ENCODE data around the gene ZWILCH. TPM values are rescaled to one million over a fixed set of nuclear protein-coding genes. Genes with fewer than 3 reads are reported as not detected.

The ZWILCH gene
- total and polyA plus RNA-seq, 9 donors, result 3.5 to 9.6 (median 6.2) TPM

- no peak overlapping the region for H3K27ac ChIP-seq
- H3K4me3 ChIP-seq, result no peak overlapping the region
- no peaks in the 10 kb centered on the region for H3K4me1 ChIP-seq (ENCODE audit: insufficient read depth)
- WGBS, 3 donors, result 90 to 93% (median 91%) methylated on average over 17 to 18 of the region's 18 CpGs
- no peak for DNase-seq
- no peaks in the 10 kb centered on the region for H3K27me3 ChIP-seq
- no peaks in the 10 kb centered on the region for H3K36me3 ChIP-seq
- H3K9me3 ChIP-seq, result no peaks in the 10 kb centered on the region
- intact Hi-C loops (cut with DNase I), result no loop called here
- TF ChIP-seq EP300 (IDR thresholded peaks at IDR 0.05) (no peak), POLR2A (IDR thresholded peaks at IDR 0.05) (no peak)
- TF ChIP-seq, protein P1, sequence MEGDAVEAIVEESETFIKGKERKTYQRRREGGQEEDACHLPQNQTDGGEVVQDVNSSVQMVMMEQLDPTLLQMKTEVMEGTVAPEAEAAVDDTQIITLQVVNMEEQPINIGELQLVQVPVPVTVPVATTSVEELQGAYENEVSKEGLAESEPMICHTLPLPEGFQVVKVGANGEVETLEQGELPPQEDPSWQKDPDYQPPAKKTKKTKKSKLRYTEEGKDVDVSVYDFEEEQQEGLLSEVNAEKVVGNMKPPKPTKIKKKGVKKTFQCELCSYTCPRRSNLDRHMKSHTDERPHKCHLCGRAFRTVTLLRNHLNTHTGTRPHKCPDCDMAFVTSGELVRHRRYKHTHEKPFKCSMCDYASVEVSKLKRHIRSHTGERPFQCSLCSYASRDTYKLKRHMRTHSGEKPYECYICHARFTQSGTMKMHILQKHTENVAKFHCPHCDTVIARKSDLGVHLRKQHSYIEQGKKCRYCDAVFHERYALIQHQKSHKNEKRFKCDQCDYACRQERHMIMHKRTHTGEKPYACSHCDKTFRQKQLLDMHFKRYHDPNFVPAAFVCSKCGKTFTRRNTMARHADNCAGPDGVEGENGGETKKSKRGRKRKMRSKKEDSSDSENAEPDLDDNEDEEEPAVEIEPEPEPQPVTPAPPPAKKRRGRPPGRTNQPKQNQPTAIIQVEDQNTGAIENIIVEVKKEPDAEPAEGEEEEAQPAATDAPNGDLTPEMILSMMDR (IDR thresholded peaks at IDR 0.05), result no peak
Observed at GRCh38 chr15:66560856-66561525, 55.9 kb downstream of the ZWILCH start.

DNA sequence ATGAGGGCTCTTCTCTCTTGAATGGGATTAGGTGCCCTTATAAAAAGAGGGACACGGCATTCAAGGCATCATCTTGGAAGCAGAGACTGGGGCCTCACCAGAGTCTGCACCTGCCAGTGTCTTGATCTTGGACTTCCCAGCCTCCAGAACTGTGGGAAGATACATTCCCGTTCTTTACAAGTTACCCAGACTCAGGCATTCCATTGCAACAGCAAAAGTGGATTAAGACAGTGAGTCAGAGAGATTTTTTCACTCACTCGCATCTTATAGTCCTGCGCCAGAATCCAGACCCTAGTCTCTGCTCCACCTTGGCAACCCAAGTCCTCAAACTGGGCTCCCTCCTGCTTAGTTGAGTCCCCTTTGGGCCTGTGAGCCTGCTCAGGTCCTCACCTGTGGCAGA, 58.0 kb downstream of the ZWILCH start:
- Histone ChIP-seq H3K4me1 (ENCODE audit: insufficient read depth) (peaks cover 2% of the 10 kb centered on the region), H3K4me3 (no peak overlapping the region), H3K27ac (no peak overlapping the region), H3K9me3 (no peaks in the 10 kb centered on the region), H3K36me3 (no peaks in the 10 kb centered on the region), H3K27me3 (no peaks in the 10 kb centered on the region)
- TF ChIP-seq POLR2A (IDR thresholded peaks at IDR 0.05) (no peak), EP300 (IDR thresholded peaks at IDR 0.05) (no peak)
- TF ChIP-seq, protein P1 (IDR thresholded peaks at IDR 0.05), result no peak
- intact Hi-C loops (cut with DNase I), result no loop called here
- 80 to 83% (median 82%) methylated on average over 4 of the region's 4 CpGs for WGBS, 3 donors
- no peak for DNase-seq

DNA sequence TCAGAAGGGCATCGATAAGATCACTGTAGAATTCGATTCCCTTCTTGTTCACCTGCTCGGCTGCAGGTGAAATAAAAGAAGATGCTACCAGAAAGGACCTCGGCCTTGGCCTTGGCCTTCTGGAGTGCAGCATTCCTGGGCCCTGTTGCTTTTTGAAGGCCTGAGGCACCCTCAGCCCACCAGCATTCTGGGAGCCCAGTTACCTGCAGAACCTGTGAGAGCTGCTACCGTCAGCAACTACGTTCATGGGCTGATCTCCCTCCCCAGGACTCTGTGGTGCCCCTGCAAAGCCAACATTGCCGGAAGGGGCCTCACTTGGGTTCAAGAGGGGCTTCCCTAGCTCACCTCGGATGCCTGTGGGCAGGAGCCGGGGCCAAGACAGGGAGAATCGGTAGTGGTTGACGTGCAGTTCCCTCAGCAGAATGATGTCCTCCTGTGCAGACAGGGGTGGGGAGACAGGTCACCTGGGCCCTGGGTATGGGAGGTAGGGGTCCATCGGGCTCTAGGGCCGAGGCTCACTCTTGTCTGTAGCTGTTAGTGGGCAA, 58.5 kb downstream of the ZWILCH start:
- 88 to 94% (median 93%) methylated on average over 12 to 13 of the region's 13 CpGs for WGBS, 3 donors
- intact Hi-C loops (cut with DNase I), result no loop called here
- Histone ChIP-seq H3K27ac (no peak overlapping the region), H3K4me1 (ENCODE audit: insufficient read depth) (peaks cover 2% of the 10 kb centered on the region), H3K9me3 (no peaks in the 10 kb centered on the region), H3K4me3 (no peak overlapping the region), H3K27me3 (no peaks in the 10 kb centered on the region), H3K36me3 (no peaks in the 10 kb centered on the region)
- TF ChIP-seq, protein P1 (IDR thresholded peaks at IDR 0.05), result no peak
- TF ChIP-seq EP300 (IDR thresholded peaks at IDR 0.05) (no peak), POLR2A (IDR thresholded peaks at IDR 0.05) (no peak)
- DNase-seq, result no peak

DNA sequence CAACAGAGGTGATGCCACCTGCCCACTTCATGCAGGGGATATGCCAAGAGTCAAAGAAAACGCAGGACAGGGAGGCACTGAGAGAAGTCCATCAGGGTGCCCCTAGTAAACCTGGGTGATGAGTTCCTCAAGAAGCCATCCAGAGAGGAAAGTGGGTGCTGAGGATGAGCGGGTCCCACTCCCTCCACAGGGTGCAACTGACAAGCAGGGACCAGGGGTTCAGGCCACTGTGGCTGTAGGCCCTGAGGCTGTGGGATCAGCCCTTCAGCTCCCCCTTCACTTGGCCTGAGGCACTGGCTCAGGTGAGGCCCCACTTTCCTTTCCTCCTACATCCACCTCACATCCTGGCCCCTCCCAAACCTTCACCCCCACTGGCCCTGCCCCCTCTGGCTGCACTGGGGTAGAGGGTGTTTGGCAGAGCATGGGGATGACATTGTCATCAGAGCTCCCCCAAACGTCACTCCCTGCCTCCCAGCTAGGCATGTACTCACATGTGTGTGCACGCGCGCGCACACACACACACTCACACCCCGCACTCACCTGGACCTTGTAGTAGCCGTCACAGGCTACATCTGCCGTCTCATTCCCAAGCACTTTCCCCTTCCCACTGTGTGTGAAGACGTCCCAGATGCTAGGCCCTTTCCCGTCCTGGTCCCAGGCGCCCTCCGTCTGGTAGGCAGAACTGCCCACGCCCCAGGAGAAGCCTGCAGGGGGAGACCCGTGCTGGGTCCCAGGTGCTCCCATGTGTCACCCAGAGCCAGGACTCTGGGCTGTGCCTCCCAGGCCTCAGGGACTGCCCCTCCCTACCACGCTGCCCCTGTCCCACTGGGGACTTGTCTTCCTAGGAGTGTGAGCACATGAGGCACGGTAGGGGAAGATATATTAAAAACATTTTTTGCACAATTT, 59.3 kb downstream of the ZWILCH start:
- Histone ChIP-seq H3K36me3 (no peaks in the 10 kb centered on the region), H3K9me3 (no peaks in the 10 kb centered on the region), H3K4me3 (no peak overlapping the region), H3K27ac (no peak overlapping the region), H3K4me1 (ENCODE audit: insufficient read depth) (peaks cover 2% of the 10 kb centered on the region), H3K27me3 (no peaks in the 10 kb centered on the region)
- DNase-seq, result no peak
- TF ChIP-seq POLR2A (IDR thresholded peaks at IDR 0.05) (no peak), EP300 (IDR thresholded peaks at IDR 0.05) (no peak)
- TF ChIP-seq, protein P1 (IDR thresholded peaks at IDR 0.05), result no peak
- 80 to 88% (median 86%) methylated on average over 18 of the region's 18 CpGs for WGBS, 3 donors
- intact Hi-C loops (cut with DNase I), result no loop called here

All from ovary (tissue), 9 donors.